Mesenchymal stem cell (in vitro differentiated cells and primary cell): ENCODE data around the gene NUP107.

ENCODE experiments used
- DNase-seq: peaks from one replicate; pipeline ENCODE4 v3.0.0-alpha.2; 2013
- H2AFZ ChIP-seq: one replicate; pipeline ENCODE4 v1.6.1; 2013; ENCODE audit warnings: low read depth, mild to moderate bottlenecking, control low read depth, inconsistent platforms, low read length, moderate library complexity
- H2AK5ac ChIP-seq: 2 replicates; pipeline ENCODE4 v1.6.1; 2013; ENCODE audit warnings: low read length, moderate library complexity, mild to moderate bottlenecking, inconsistent platforms; ENCODE audit not compliant: severe bottlenecking
- H2BK120ac ChIP-seq: one replicate; pipeline ENCODE4 v1.6.1; 2013; ENCODE audit warnings: low read depth, mild to moderate bottlenecking, inconsistent platforms, low read length, moderate library complexity
- H2BK12ac ChIP-seq, 2 experiments: one replicate each; pipeline ENCODE4 v1.6.1; 2013; ENCODE audit warnings: inconsistent platforms in 2 of 2, low read length in 2 of 2, mild to moderate bottlenecking in 2 of 2, moderate library complexity in 2 of 2, control low read depth in 1 of 2
- H2BK15ac ChIP-seq: one replicate; pipeline ENCODE4 v1.6.1; 2013; ENCODE audit warnings: mild to moderate bottlenecking, low read depth, inconsistent platforms; ENCODE audit not compliant: poor library complexity, severe bottlenecking
- H2BK5ac ChIP-seq: 2 replicates; pipeline ENCODE4 v1.6.1; 2013; ENCODE audit warnings: low read depth, mild to moderate bottlenecking, low read length, control low read depth, inconsistent platforms; ENCODE audit not compliant: poor library complexity, severe bottlenecking
- H3K14ac ChIP-seq, 2 experiments: one replicate each; pipeline ENCODE4 v1.6.1; 2013; ENCODE audit warnings: inconsistent platforms in 2 of 2, low read length in 2 of 2, control low read depth in 1 of 2, mild to moderate bottlenecking in 1 of 2, moderate library complexity in 1 of 2
- H3K18ac ChIP-seq, 2 experiments: one replicate each; pipeline ENCODE4 v1.6.1; 2013; ENCODE audit warnings: inconsistent platforms in 2 of 2, low read length in 2 of 2, control low read depth in 1 of 2, low read depth in 1 of 2, mild to moderate bottlenecking in 1 of 2
- H3K23ac ChIP-seq, 2 experiments: one replicate each; pipeline ENCODE4 v1.6.1; 2013; ENCODE audit warnings: inconsistent platforms in 2 of 2, low read length in 2 of 2, mild to moderate bottlenecking in 2 of 2, moderate library complexity in 2 of 2, control low read depth in 1 of 2
- H3K27ac ChIP-seq: 2 replicates; pipeline ENCODE4 v1.5.1; 2013; ENCODE audit warnings: mild to moderate bottlenecking, moderate library complexity, low read length, control low read depth, inconsistent platforms; ENCODE audit not compliant: poor library complexity, severe bottlenecking
- H3K27me3 ChIP-seq, 2 experiments: 2 replicates each; pipeline versions ENCODE4 v1.6.1 to v1.7.0; 2013; ENCODE audit warnings: low read length in 2 of 2, mild to moderate bottlenecking in 2 of 2, moderate library complexity in 2 of 2, control low read depth in 1 of 2, inconsistent platforms in 1 of 2; ENCODE audit not compliant: control insufficient read depth in 1 of 2, insufficient read depth in 1 of 2
- H3K36me3 ChIP-seq, 2 experiments: 2 replicates each; pipeline versions ENCODE4 v1.6.1 to v1.7.0; 2013; ENCODE audit warnings: low read length in 2 of 2, control low read depth in 1 of 2, inconsistent platforms in 1 of 2, low read depth in 1 of 2, mild to moderate bottlenecking in 1 of 2; ENCODE audit not compliant: insufficient read depth in 2 of 2, control insufficient read depth in 1 of 2
- H3K4ac ChIP-seq, 2 experiments: one replicate each; pipeline ENCODE4 v1.6.1; 2013; ENCODE audit warnings: inconsistent platforms in 2 of 2, low read length in 2 of 2, mild to moderate bottlenecking in 2 of 2, moderate library complexity in 2 of 2, control low read depth in 1 of 2, low read depth in 1 of 2
- H3K4me1 ChIP-seq: 2 replicates; pipeline ENCODE4 v1.6.1; 2013; ENCODE audit warnings: low read depth, low read length, control low read depth; ENCODE audit not compliant: control insufficient read depth, insufficient read depth
- H3K4me2 ChIP-seq: 2 replicates; pipeline ENCODE4 v1.6.1; 2013; ENCODE audit warnings: low read length, mild to moderate bottlenecking, inconsistent platforms; ENCODE audit not compliant: poor library complexity, severe bottlenecking
- H3K4me3 ChIP-seq, 2 experiments: 2 replicates each; pipeline versions ENCODE4 v1.5.1 to v1.7.0; 2013; ENCODE audit warnings: low read length in 2 of 2, mild to moderate bottlenecking in 2 of 2, control low read depth in 1 of 2, low read depth in 1 of 2; ENCODE audit not compliant: insufficient read depth in 1 of 2
- H3K79me1 ChIP-seq: replicated peaks from 2 replicates; pipeline ENCODE4 v1.6.1; 2013; ENCODE audit warnings: mild to moderate bottlenecking, control low read depth, low read length, inconsistent platforms; ENCODE audit not compliant: poor library complexity, severe bottlenecking
- H3K9ac ChIP-seq: 2 replicates; pipeline ENCODE4 v1.7.0; 2013; ENCODE audit warnings: mild to moderate bottlenecking, low read length, moderate library complexity
- H3K9me3 ChIP-seq: 2 replicates; pipeline ENCODE4 v1.7.0; 2013; ENCODE audit warnings: mild to moderate bottlenecking, low read length; ENCODE audit not compliant: control insufficient read depth
- H4K8ac ChIP-seq: one replicate; pipeline ENCODE4 v1.6.1; 2013; ENCODE audit warnings: inconsistent platforms, mild to moderate bottlenecking, low read length, moderate library complexity
- H4K91ac ChIP-seq: one replicate; pipeline ENCODE4 v1.6.1; 2013; ENCODE audit warnings: mild to moderate bottlenecking, low read length, inconsistent platforms
- WGBS: methylation state at CpG from one replicate; pipeline ENCODE4 v1.1.7; 2013; ENCODE audit warnings: mixed read lengths; 5-methylcytosine and 5-hydroxymethylcytosine counted together

The NUP107 gene

GRCh38 chr12:68786929-68787328 lies 100.2 kb downstream of the NUP107 start:
- Histone ChIP-seq H3K18ac (no peak overlapping the region), H3K4me2 (no peak overlapping the region), H3K79me1 (no peaks in the 10 kb centered on the region), H4K8ac (no peak overlapping the region), H3K4ac (no peak overlapping the region), H3K27ac (no peak overlapping the region), H3K9me3 (no peaks in the 10 kb centered on the region), H4K91ac (no peak overlapping the region), H2AFZ (no peak overlapping the region), H2BK120ac (no peak overlapping the region), H3K14ac (no peak overlapping the region), H2BK15ac (no peak overlapping the region), H3K4me1 (peaks cover 2% of the 10 kb centered on the region), H3K9ac (peak overlapping the region; percentile 80), H3K36me3 (no peaks in the 10 kb centered on the region), H2BK12ac (no peak overlapping the region), H2AK5ac (no peak overlapping the region), H3K23ac (no peak overlapping the region), H3K27me3 (no peaks in the 10 kb centered on the region), H3K4me3 (peak overlapping the region in 1 of 2 experiments; percentile 13), H2BK5ac (no peak overlapping the region)
- WGBS = 96% methylated on average over 2 of the region's 2 CpGs
- DNase-seq = no peak

GRCh38 chr12:68788554-68789143 lies 101.9 kb downstream of the NUP107 start:
- DNase-seq = no peak
- WGBS = 95% methylated on average over 2 of the region's 3 CpGs
- Histone ChIP-seq H2BK15ac (no peak overlapping the region), H3K23ac (no peak overlapping the region), H3K27ac (no peak overlapping the region), H2BK5ac (no peak overlapping the region), H3K4me2 (no peak overlapping the region), H2BK12ac (no peak overlapping the region), H3K27me3 (no peaks in the 10 kb centered on the region), H4K91ac (no peak overlapping the region), H3K79me1 (no peaks in the 10 kb centered on the region), H3K4me1 (peaks cover 2% of the 10 kb centered on the region), H3K4me3 (no peak overlapping the region), H3K4ac (no peak overlapping the region), H3K9me3 (no peaks in the 10 kb centered on the region), H3K9ac (no peak overlapping the region), H4K8ac (no peak overlapping the region), H2AFZ (no peak overlapping the region), H3K14ac (no peak overlapping the region), H3K18ac (no peak overlapping the region), H2BK120ac (no peak overlapping the region), H2AK5ac (no peak overlapping the region), H3K36me3 (no peaks in the 10 kb centered on the region)

- H4K91ac ChIP-seq = no peak overlapping the region
- no peak overlapping the region for H3K14ac ChIP-seq
- H3K79me1 ChIP-seq = no peaks in the 10 kb centered on the region
- no peak overlapping the region for H3K27ac ChIP-seq
- H2AK5ac ChIP-seq = no peak overlapping the region
- H2BK5ac ChIP-seq = no peak overlapping the region
- no peak overlapping the region for H2BK12ac ChIP-seq
- no peak overlapping the region for H2AFZ ChIP-seq
- no peak overlapping the region for H3K4me3 ChIP-seq
- H4K8ac ChIP-seq = no peak overlapping the region
- H3K9ac ChIP-seq = no peak overlapping the region
- WGBS = 96% methylated on average over 12 of the region's 14 CpGs
- no peaks in the 10 kb centered on the region for H3K9me3 ChIP-seq
- no peak for DNase-seq
- H3K23ac ChIP-seq = no peak overlapping the region
- H3K4me1 ChIP-seq = peaks cover 2% of the 10 kb centered on the region
- no peak overlapping the region for H3K4me2 ChIP-seq
- no peak overlapping the region for H3K4ac ChIP-seq
- no peaks in the 10 kb centered on the region for H3K36me3 ChIP-seq
- no peaks in the 10 kb centered on the region for H3K27me3 ChIP-seq
- no peak overlapping the region for H2BK120ac ChIP-seq
- H3K18ac ChIP-seq = no peak overlapping the region
- H2BK15ac ChIP-seq = no peak overlapping the region
Measured at GRCh38 chr12:68789144-68789878, 102.5 kb downstream of the NUP107 start.

GRCh38 chr12:68790081-68790951 lies 103.5 kb downstream of the NUP107 start:
- Histone ChIP-seq H4K8ac (no peak overlapping the region), H3K4me1 (peaks cover 2% of the 10 kb centered on the region), H3K9me3 (no peaks in the 10 kb centered on the region), H2AFZ (no peak overlapping the region), H2BK15ac (no peak overlapping the region), H4K91ac (no peak overlapping the region), H2BK120ac (no peak overlapping the region), H3K4me2 (no peak overlapping the region), H3K36me3 (no peaks in the 10 kb centered on the region), H3K4me3 (no peak overlapping the region), H2BK12ac (no peak overlapping the region), H3K4ac (no peak overlapping the region), H3K23ac (no peak overlapping the region), H3K14ac (no peak overlapping the region), H3K18ac (no peak overlapping the region), H2BK5ac (no peak overlapping the region), H3K27ac (no peak overlapping the region), H3K9ac (no peak overlapping the region), H3K27me3 (no peaks in the 10 kb centered on the region), H3K79me1 (no peaks in the 10 kb centered on the region), H2AK5ac (no peak overlapping the region)
- WGBS = 98% methylated on average over 8 of the region's 13 CpGs
- no peak for DNase-seq
